Thyroid gland (tissue), 4 donors: ENCODE results near the gene TMED6. TPM values are rescaled to one million over a fixed set of nuclear protein-coding genes. Genes with fewer than 3 reads are reported as not detected.

ENCODE experiments used
- DNase-seq, 2 donors: peaks; one replicate each; pipeline ENCODE4 v3.0.0-alpha.2; 2019
- H3K27ac ChIP-seq, 3 donors: fragments of 200-600 bp; sonication (generic); 1 replicate in 2 of 3; 2 replicates in 1 of 3; pipeline ENCODE4 v1.5.1; 2016 to 2019; ENCODE audit warnings: mild to moderate bottlenecking in 1 of 3, moderate library complexity in 1 of 3
- H3K27me3 ChIP-seq: fragments of 200-600 bp; sonication (generic); one replicate; pipeline ENCODE4 v1.5.1; 2019
- H3K36me3 ChIP-seq, 2 donors: fragments of 200-600 bp; sonication (generic); one replicate each; pipeline ENCODE4 v1.5.1; 2016 to 2019
- H3K4me1 ChIP-seq, 2 donors: fragments of 200-600 bp; sonication (generic); one replicate each; pipeline ENCODE4 v1.5.1; 2017 to 2019
- H3K4me3 ChIP-seq, 3 donors: fragments of 200-600 bp; sonication (generic); replicated peaks in 1 of 3; 1 replicate in 2 of 3; 2 replicates in 1 of 3; pipeline ENCODE4 v1.5.1; 2016; ENCODE audit warnings: mild to moderate bottlenecking in 1 of 3
- H3K9me3 ChIP-seq: fragments of 200-600 bp; sonication (generic); one replicate; pipeline ENCODE4 v1.5.1; 2017
- CTCF ChIP-seq, 6 experiments: fragments of 200-600 bp in 3 of 6; fragments of 450-650 bp in 3 of 6; sonication (generic) in 3 of 6; IDR thresholded peaks; one replicate each; pipeline ENCODE4 v1.5.1; 2016 to 2019; ENCODE audit warnings: antibody characterized with exemption in 6 of 6, mild to moderate bottlenecking in 2 of 6, inconsistent platforms in 1 of 6, moderate library complexity in 1 of 6
- POLR2A ChIP-seq, 2 donors: fragments of 450-650 bp; IDR thresholded peaks; one replicate each; pipeline ENCODE4 v1.6.1; 2017; ENCODE audit warnings: antibody characterized with exemption in 2 of 2, mild to moderate bottlenecking in 2 of 2, moderate library complexity in 1 of 2
- WGBS, 2 donors: methylation state at CpG; one replicate each; pipeline ENCODE4 v1.1.5; 2017; 5-methylcytosine and 5-hydroxymethylcytosine counted together
- intact Hi-C: fragments of 100-400 bp; cut with DNase I; formaldehyde crosslinking; loops from one replicate; pipeline ENCODE4 v1.15.1; 2023
- total RNA-seq, 4 donors: library from RNA; depleted of rRNA; stranded (reverse); fragments of >200 nt; gene quantifications; one replicate each; pipeline ENCODE4 v1.2.3, GENCODE V29; 2016

TMED6 gene
- 1 to 10 TPM in 1 of 4 donors, not detected in 3; 4.1 TPM for total RNA-seq

GRCh38 chr16:69351309-69352027 lies at the start of gene TMED6:
TSS of gene TMED6 (minus strand) at chr16:69351786. CDS start at chr16:69351753, 33 bp downstream.
- WGBS, 2 donors, result 71 to 73% methylated on average over 12 of the region's 12 CpGs

GRCh38 chr16:69399361-69399760 lies 47.8 kb upstream of the TMED6 start:
- no peaks in the 10 kb centered on the region for H3K27me3 ChIP-seq
- H3K36me3 ChIP-seq, result no peaks in the 10 kb centered on the region
- no peak for DNase-seq
- no peak overlapping the region for H3K27ac ChIP-seq
- 72 to 83% methylated on average over 3 of the region's 3 CpGs for WGBS, 2 donors
- TF ChIP-seq CTCF (IDR thresholded peaks at IDR 0.05) (no peak), POLR2A (IDR thresholded peaks at IDR 0.05) (no peak)
- intact Hi-C loops, result loop anchor here (5.0 to 10.0 kb wide), 2 partner anchors 165 to 353 kb away; partner anchors contain the start of genes NFAT5 and NOB1
- no peaks in the 10 kb centered on the region for H3K9me3 ChIP-seq
- H3K4me3 ChIP-seq, result no peak overlapping the region
- peaks cover 26 to 36% of the 10 kb centered on the region in 2 donors for H3K4me1 ChIP-seq

More at GRCh38 chr16:69351309-69352027, at the start of gene TMED6:
- H3K4me1 ChIP-seq, result peaks cover 15 to 17% of the 10 kb centered on the region in 2 donors
- no peak for DNase-seq
- H3K9me3 ChIP-seq, result no peaks in the 10 kb centered on the region
- H3K36me3 ChIP-seq, result peaks cover 0 to 11% of the 10 kb centered on the region in 2 donors
- intact Hi-C loops, result no loop called here
- H3K27me3 ChIP-seq, result no peaks in the 10 kb centered on the region
- no peak within 1 kb of the TSS for H3K4me3 ChIP-seq
- no peak for TF ChIP-seq POLR2A (IDR thresholded peaks at IDR 0.05)
- no peak for TF ChIP-seq CTCF (IDR thresholded peaks at IDR 0.05)
- peak within 1 kb of the TSS in 1 of 3 donors; percentile 13 for H3K27ac ChIP-seq

GRCh38 chr16:69397821-69398521 lies 46.4 kb upstream of the TMED6 start:
- H3K36me3 ChIP-seq, result no peaks in the 10 kb centered on the region
- intact Hi-C loops, result loop anchor here (5.0 to 10.0 kb wide), 2 partner anchors 167 to 354 kb away; partner anchors contain the start of genes NFAT5 and NOB1
- H3K4me1 ChIP-seq, result peaks cover 19 to 29% of the 10 kb centered on the region in 2 donors
- no peaks in the 10 kb centered on the region for H3K9me3 ChIP-seq
- peak; percentile 59 to 60 for DNase-seq
- H3K4me3 ChIP-seq, result no peak overlapping the region
- H3K27me3 ChIP-seq, result no peaks in the 10 kb centered on the region
- TF ChIP-seq POLR2A (IDR thresholded peaks at IDR 0.05) (no peak), CTCF (IDR thresholded peaks at IDR 0.05) (peak in 4 of 6 experiments; percentile 53 to 82 (median 64))
- WGBS, 2 donors, result 17 to 27% methylated on average over 6 of the region's 6 CpGs
- peak overlapping the region; percentile 64 to 79 (median 69) for H3K27ac ChIP-seq

GRCh38 chr16:69396187-69397061 lies 44.8 kb upstream of the TMED6 start:
- WGBS, 2 donors, result 39% methylated on average over 13 of the region's 13 CpGs
- no peaks in the 10 kb centered on the region for H3K36me3 ChIP-seq
- no peaks in the 10 kb centered on the region for H3K9me3 ChIP-seq
- intact Hi-C loops, result loop anchor here (5.0 to 10.0 kb wide), 2 partner anchors 168 to 356 kb away; partner anchors contain the start of genes NFAT5 and NOB1
- H3K27me3 ChIP-seq, result no peaks in the 10 kb centered on the region
- H3K27ac ChIP-seq, result peak overlapping the region; percentile 30 to 79 (median 64)
- TF ChIP-seq CTCF (IDR thresholded peaks at IDR 0.05) (peak in 5 of 6 experiments; percentile 37 to 81 (median 62)), POLR2A (IDR thresholded peaks at IDR 0.05) (no peak)
- H3K4me3 ChIP-seq, result no peak overlapping the region
- DNase-seq, result peak; percentile 65 to 74
- H3K4me1 ChIP-seq, result peaks cover 19 to 29% of the 10 kb centered on the region in 2 donors
